Measurements from ENCODE around the gene JPH4.

The JPH4 gene

GRCh38 chr14:23522643-23523198 lies 55.9 kb downstream of the JPH4 start:
- no peak for DNase-seq

GRCh38 chr14:23521785-23522640 lies 56.6 kb downstream of the JPH4 start:
- no peak for DNase-seq

GRCh38 chr14:23520899-23521533 lies 57.6 kb downstream of the JPH4 start:
- DNase-seq, result no peak

- no peak for DNase-seq
Observed at GRCh38 chr14:23518709-23519108, 59.9 kb downstream of the JPH4 start.
